GM23338 (cell line): ENCODE data around the gene PDXK. TPM values are rescaled to one million over a fixed set of nuclear protein-coding genes. Genes with fewer than 3 reads are reported as not detected.
"Not testable (repeated sequence)": the region's sequence is repeated elsewhere in the genome, so short reads cannot be mapped to it uniquely, and the experiment has no call there.

Experiments used
- ATAC-seq: fragments of 200-7000 bp; cut with Tn5 transposase; 3 replicates; pipeline ENCODE4 v1.9.1; 2020
- DNase-seq: peaks from one replicate; pipeline ENCODE4 v3.0.0-alpha.2; 2015; ENCODE audit warnings: low spot score
- H2AFZ ChIP-seq: fragments of 200-600 bp; sonication (generic); 2 replicates; pipeline ENCODE4 v1.8.0; 2016; ENCODE audit warnings: antibody characterized with exemption, mild to moderate bottlenecking, moderate library complexity
- H3F3A ChIP-seq: fragments of 200-600 bp; sonication (generic); replicated peaks from 2 replicates; pipeline ENCODE4 v1.8.0; 2017; ENCODE audit warnings: antibody characterized with exemption, mixed run types, low read depth
- H3K27ac ChIP-seq: fragments of 200-600 bp; sonication (generic); 2 replicates; pipeline ENCODE4 v1.6.1; 2016; ENCODE audit warnings: low read depth
- H3K27me3 ChIP-seq: fragments of 200-600 bp; sonication (generic); 2 replicates; pipeline ENCODE4 v1.8.0; 2016; ENCODE audit warnings: mild to moderate bottlenecking, mixed run types, moderate library complexity; ENCODE audit not compliant: insufficient read depth
- H3K36me3 ChIP-seq: fragments of 200-600 bp; sonication (generic); 2 replicates; pipeline ENCODE4 v1.8.0; 2016; ENCODE audit warnings: mild to moderate bottlenecking; ENCODE audit not compliant: insufficient read depth
- H3K4me1 ChIP-seq: fragments of 200-600 bp; sonication (generic); 2 replicates; pipeline ENCODE4 v1.8.0; 2016; ENCODE audit warnings: mild to moderate bottlenecking, moderate library complexity; ENCODE audit not compliant: insufficient read depth
- H3K4me2 ChIP-seq: fragments of 200-600 bp; sonication (generic); 2 replicates; pipeline ENCODE4 v1.7.1; 2017; ENCODE audit warnings: mixed run types
- H3K4me3 ChIP-seq: fragments of 200-600 bp; sonication (generic); 2 replicates; pipeline ENCODE4 v1.6.1; 2016; ENCODE audit warnings: mixed run types
- H3K79me2 ChIP-seq: fragments of 200-600 bp; sonication (generic); replicated peaks from 2 replicates; pipeline ENCODE4 v1.8.0; 2017; ENCODE audit warnings: mild to moderate bottlenecking; ENCODE audit not compliant: insufficient read depth
- H3K9me2 ChIP-seq: fragments of 200-600 bp; sonication (generic); 2 replicates; pipeline ENCODE4 v1.8.0; 2017; ENCODE audit not compliant: insufficient read depth
- H4K20me1 ChIP-seq: fragments of 200-600 bp; sonication (generic); replicated peaks from 2 replicates; pipeline ENCODE4 v1.8.0; 2017; ENCODE audit warnings: mild to moderate bottlenecking; ENCODE audit not compliant: insufficient read depth
- H3K27ac Mint-ChIP-seq: 2 replicates; pipeline ENCODE4 v1.8.0; 2020; ENCODE audit warnings: inconsistent platforms, mild to moderate bottlenecking, moderate library complexity, mixed read lengths
- H3K27me3 Mint-ChIP-seq: 3 replicates; pipeline ENCODE4 v1.8.0; 2022; ENCODE audit warnings: low read depth, mild to moderate bottlenecking, moderate library complexity, mixed read lengths, inconsistent platforms; ENCODE audit not compliant: insufficient read depth, poor library complexity
- H3K36me3 Mint-ChIP-seq: 3 replicates; pipeline ENCODE4 v1.8.0; 2021; ENCODE audit warnings: low read depth, mild to moderate bottlenecking, inconsistent platforms, moderate library complexity, mixed read lengths
- H3K4me1 Mint-ChIP-seq: 3 replicates; pipeline ENCODE4 v1.8.0; 2020; ENCODE audit warnings: mild to moderate bottlenecking, inconsistent platforms, mixed read lengths
- H3K4me3 Mint-ChIP-seq: 3 replicates; pipeline ENCODE4 v1.8.0; 2021; ENCODE audit warnings: moderate library complexity, mild to moderate bottlenecking, inconsistent platforms, mixed read lengths
- H3K9me3 Mint-ChIP-seq: 3 replicates; pipeline ENCODE4 v1.8.0; 2020; ENCODE audit warnings: moderate library complexity, mild to moderate bottlenecking, inconsistent platforms, mixed read lengths
- CREB1 ChIP-seq: fragments of 250-450 bp; sonication (Bioruptor Pico); IDR thresholded peaks from 2 replicates; pipeline ENCODE4 v1.5.0; 2020; ENCODE audit warnings: low read depth, mild to moderate bottlenecking, moderate library complexity
- CTCF ChIP-seq, 2 experiments: fragments of 200-600 bp in 1 of 2; sonication (generic) in 1 of 2; conservative IDR thresholded peaks; 2 replicates each; pipeline versions ENCODE4 v1.5.1 to v1.6.1; 2016 to 2017; ENCODE audit warnings: antibody characterized with exemption in 2 of 2, low read depth in 2 of 2, mild to moderate bottlenecking in 2 of 2, moderate library complexity in 1 of 2
- EZH2phosphoT487 ChIP-seq: fragments of 200-600 bp; sonication (generic); IDR thresholded peaks from one replicate; pipeline ENCODE4 v1.8.1; 2018; ENCODE audit warnings: antibody characterized with exemption; ENCODE audit not compliant: unreplicated experiment
- JUNB ChIP-seq: IDR thresholded peaks from one replicate; pipeline ENCODE4 v1.6.1; 2016; ENCODE audit warnings: antibody characterized with exemption; ENCODE audit not compliant: unreplicated experiment
- NANOG ChIP-seq: IDR thresholded peaks from 2 replicates; pipeline ENCODE4 v1.6.1; 2016; ENCODE audit warnings: antibody characterized with exemption, borderline replicate concordance
- POLR2AphosphoS5 ChIP-seq: IDR thresholded peaks from 2 replicates; pipeline ENCODE4 v1.6.1; 2016; ENCODE audit warnings: antibody characterized with exemption, low read depth
- STAT1 ChIP-seq: IDR thresholded peaks from one replicate; pipeline ENCODE4 v1.6.1; 2016; ENCODE audit warnings: antibody characterized with exemption; ENCODE audit not compliant: unreplicated experiment
- ZNF114 ChIP-seq: fragments of 250-450 bp; sonication (Bioruptor Pico); IDR thresholded peaks from 2 replicates; pipeline ENCODE4 v1.5.0; 2020; ENCODE audit warnings: mild to moderate bottlenecking, moderate library complexity
- ZNF331 ChIP-seq: fragments of 250-450 bp; sonication (Bioruptor Pico); IDR thresholded peaks from 2 replicates; pipeline ENCODE4 v1.5.0; 2020; ENCODE audit warnings: low read depth, mild to moderate bottlenecking, moderate library complexity
- ZNF462 ChIP-seq: fragments of 250-450 bp; sonication (Bioruptor Pico); IDR thresholded peaks from 2 replicates; pipeline ENCODE4 v1.5.0; 2020; ENCODE audit warnings: mild to moderate bottlenecking, moderate library complexity
- polyA plus RNA-seq: library from polyadenylated mRNA; unstranded; fragments of >200 nt; fragmentation: Nextera tagmentation; extraction: Ambion mirVana; gene quantifications from 2 replicates; pipeline ENCODE4 v1.2.1, GENCODE V29; 2016
- total RNA-seq: library from RNA; depleted of rRNA; stranded (reverse); fragments of >200 nt; shearing (Covaris generic); gene quantifications from 2 replicates; pipeline ENCODE4 v1.2.3, GENCODE V29; 2014

PDXK gene
- total and polyA plus RNA-seq, 2 experiments from 2014 or later = 53.2 to 66.3 TPM

DNA sequence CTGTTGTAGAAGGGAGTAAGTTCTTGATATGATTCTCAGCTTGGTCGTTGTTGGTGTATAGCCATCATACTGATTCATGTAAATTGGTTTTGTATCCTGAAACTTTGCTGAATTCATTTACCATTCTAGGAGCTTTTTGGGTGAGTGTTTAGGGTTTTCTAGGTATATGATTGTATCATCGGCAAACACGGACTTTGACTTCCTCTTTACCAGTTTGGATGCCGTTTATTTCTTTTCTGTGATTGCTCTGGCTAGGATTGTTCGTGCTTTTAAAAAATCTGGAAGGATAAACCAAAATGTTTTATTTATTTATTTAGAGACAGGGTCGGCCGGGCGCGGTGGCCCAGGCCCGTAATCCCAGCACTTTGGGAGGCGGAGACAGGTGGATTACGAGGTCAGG lies 39.0 kb upstream of the PDXK start:
- no peak overlapping the region for H3K4me3 Mint-ChIP-seq

DNA sequence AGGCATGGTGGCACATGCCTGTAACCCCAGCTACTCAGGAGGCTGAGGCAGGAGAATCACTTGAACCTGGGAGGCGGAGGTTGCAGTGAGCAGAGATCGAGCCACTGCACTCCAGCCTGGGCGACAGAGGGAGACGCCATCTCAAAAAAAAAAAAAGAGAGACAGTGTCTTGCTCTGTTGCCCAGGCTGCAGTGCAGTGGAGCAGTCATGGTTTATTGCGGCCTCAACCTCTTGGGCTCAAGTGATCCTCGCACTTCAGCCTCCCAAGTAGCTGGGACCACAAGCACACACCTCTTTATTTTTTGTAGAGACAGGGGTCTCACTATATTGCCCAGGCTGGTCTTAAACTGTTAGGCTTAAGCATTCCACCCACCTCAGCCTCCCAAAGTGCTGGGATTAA lies 38.5 kb upstream of the PDXK start:
- not testable (repeated sequence) for H3K27me3 ChIP-seq, H3K9me3 Mint-ChIP-seq, ATAC-seq, H3F3A ChIP-seq, H2AFZ ChIP-seq, H3K4me3 Mint-ChIP-seq, H3K4me1 ChIP-seq, DNase-seq, H3K27me3 Mint-ChIP-seq, H3K4me2 ChIP-seq, H3K27ac Mint-ChIP-seq, H3K9me2 ChIP-seq, H3K4me1 Mint-ChIP-seq, H3K4me3 ChIP-seq, H3K27ac ChIP-seq
- peaks cover 85% of the 10 kb centered on the region for H3K36me3 Mint-ChIP-seq
- H3K36me3 ChIP-seq = peaks cover 60% of the 10 kb centered on the region
- H3K79me2 ChIP-seq = peaks cover 55% of the 10 kb centered on the region
- H4K20me1 ChIP-seq = peaks cover 33% of the 10 kb centered on the region

More for the DNA sequence above, 39.0 kb upstream of the PDXK start:
- Histone ChIP-seq H3K27ac (0 out of 2 replicates have a peak overlapping the region, but pooled peaks have one; percentile 9), H3K4me1 (no peaks in the 10 kb centered on the region), H3K9me2 (no peaks in the 10 kb centered on the region), H3K4me2 (no peak overlapping the region), H3K4me3 (no peak overlapping the region), H3K36me3 (peaks cover 60% of the 10 kb centered on the region), H3K79me2 (peaks cover 59% of the 10 kb centered on the region), H3F3A (peaks cover 4% of the 10 kb centered on the region; the same call in 1 of the 2 replicates), H2AFZ (no peak overlapping the region), H3K27me3 (no peaks in the 10 kb centered on the region), H4K20me1 (peaks cover 35% of the 10 kb centered on the region)
- ATAC-seq (no peak), DNase-seq (no peak)
- peaks cover 85% of the 10 kb centered on the region for H3K36me3 Mint-ChIP-seq
- H3K9me3 Mint-ChIP-seq = no peaks in the 10 kb centered on the region
- H3K27ac Mint-ChIP-seq = no peak overlapping the region
- no peaks in the 10 kb centered on the region for H3K4me1 Mint-ChIP-seq
- peaks cover 2% of the 10 kb centered on the region for H3K27me3 Mint-ChIP-seq
- TF ChIP-seq JUNB (no peak), CREB1 (no peak), ZNF114 (CRISPR knock-in tag) (no peak), STAT1 (no peak), CTCF (conservative IDR thresholded peaks at IDR 0.05; ENCODE audit: low read depth in 2 of 2) (no peak), NANOG (no peak)

DNA sequence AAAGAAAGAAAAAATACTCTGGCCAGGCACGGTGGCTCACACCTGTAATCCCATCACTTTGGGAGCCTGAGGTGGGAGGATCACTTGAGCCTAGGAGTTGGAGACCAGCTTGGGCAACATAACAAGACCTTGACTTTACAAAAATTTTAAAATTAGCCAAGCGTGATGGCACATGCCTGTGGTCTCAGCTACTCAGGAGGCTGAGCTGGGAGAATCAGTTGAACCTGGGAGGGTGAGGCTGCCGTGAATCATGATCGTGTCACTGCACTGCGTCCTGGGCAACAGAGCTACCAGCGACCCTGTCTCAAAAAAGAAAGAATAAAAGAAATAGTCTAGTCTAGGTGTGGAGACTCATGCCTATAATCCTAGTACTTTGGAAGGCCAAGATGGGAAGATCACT lies 37.3 kb upstream of the PDXK start:
- no peaks in the 10 kb centered on the region for H3K4me1 ChIP-seq
- H2AFZ ChIP-seq = no peak overlapping the region
- H3K4me3 Mint-ChIP-seq = no peak overlapping the region
- no peak overlapping the region for H3K4me2 ChIP-seq
- peaks cover 32% of the 10 kb centered on the region for H4K20me1 ChIP-seq
- H3K9me3 Mint-ChIP-seq = no peaks in the 10 kb centered on the region
- H3K9me2 ChIP-seq = no peaks in the 10 kb centered on the region
- DNase-seq = no peak
- no peak overlapping the region for H3K4me3 ChIP-seq
- no peaks in the 10 kb centered on the region for H3K4me1 Mint-ChIP-seq
- no peak for ATAC-seq
- 0 out of 2 replicates have a peak overlapping the region, but pooled peaks have one; percentile 31 for H3K27ac Mint-ChIP-seq
- 0 out of 2 replicates have a peak overlapping the region, but pooled peaks have one; percentile 14 for H3K27ac ChIP-seq
- peaks cover 85% of the 10 kb centered on the region for H3K36me3 Mint-ChIP-seq
- no peaks in the 10 kb centered on the region for H3K27me3 ChIP-seq
- H3K79me2 ChIP-seq = peaks cover 44% of the 10 kb centered on the region
- peaks cover 56% of the 10 kb centered on the region for H3K36me3 ChIP-seq
- H3K27me3 Mint-ChIP-seq = peaks cover 2% of the 10 kb centered on the region
- peaks cover 3% of the 10 kb centered on the region; the same call in 1 of the 2 replicates for H3F3A ChIP-seq
- TF ChIP-seq ZNF462 (CRISPR knock-in tag) = no peak
- TF ChIP-seq ZNF331 (CRISPR knock-in tag) = no peak
- no peak for TF ChIP-seq NANOG
- no peak for TF ChIP-seq POLR2AphosphoS5
- TF ChIP-seq JUNB = no peak
- no peak for TF ChIP-seq EZH2phosphoT487
